Measurements from ENCODE around the gene KRTAP10-1. TPM values are rescaled to one million over a fixed set of nuclear protein-coding genes. Genes with fewer than 3 reads are reported as not detected.

Gene KRTAP10-1
- total RNA-seq, 2 experiments from 2014 or later = 0.13 TPM; not detected in 1

DNA sequence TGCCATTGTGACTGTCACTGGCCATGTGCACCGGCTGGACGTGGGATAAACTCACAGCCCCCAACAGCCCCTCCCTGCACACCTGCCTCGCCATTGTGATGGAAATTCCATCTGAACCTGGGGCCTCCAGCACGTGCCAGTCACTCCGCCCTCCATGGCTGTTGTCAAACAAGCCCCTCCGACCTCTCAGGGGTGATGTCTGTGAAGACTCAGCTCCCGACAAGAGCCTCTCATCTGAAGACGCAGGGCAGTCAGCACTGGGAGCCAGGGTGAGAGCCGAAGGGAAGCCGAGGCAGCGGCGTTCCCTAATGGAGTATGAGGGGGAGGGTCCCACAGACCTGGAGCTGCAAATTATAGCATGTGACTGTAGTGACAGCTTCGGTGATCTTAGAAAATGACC, 12.7 kb upstream of the KRTAP10-1 start:
- no peak for TF ChIP-seq CTCF (conservative IDR thresholded peaks at IDR 0.05; ENCODE audit: low read length)
- TF ChIP-seq EZH2phosphoT487 (IDR thresholded peaks at IDR 0.05; ENCODE audit: borderline replicate concordance, low read depth, low read length) = no peak
- POLR2A ChIA-PET = interaction anchor here (0.5 kb wide), 1 partner anchor 46 kb away, joined by 4 read pairs; no protein-coding TSS in a partner anchor

DNA sequence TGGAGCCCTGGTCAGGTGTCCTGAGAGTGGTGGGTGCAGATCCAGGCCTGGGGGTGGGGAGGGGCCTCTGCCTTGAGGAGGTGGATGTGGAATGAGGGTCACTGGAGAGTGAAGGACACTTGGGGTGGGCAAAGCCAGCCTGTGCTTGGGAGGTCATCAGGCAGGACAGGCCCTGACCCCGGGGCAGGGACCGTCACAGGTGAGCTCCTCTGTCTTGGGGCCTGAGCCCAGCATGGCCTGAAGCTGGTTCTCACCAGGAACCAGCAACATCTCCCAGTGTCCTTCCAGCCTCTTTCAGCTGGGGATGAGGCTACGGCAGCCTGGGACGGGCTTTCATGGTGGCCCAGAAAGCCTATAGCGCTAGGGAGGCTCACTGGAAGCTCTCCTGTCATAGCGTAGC, 12.1 kb upstream of the KRTAP10-1 start:
- ChIA-PET POLR2A (interaction anchor here (0.5 kb wide), 1 partner anchor 47 kb away, joined by 4 read pairs; no protein-coding TSS in a partner anchor), CTCF (ENCODE audit: unreplicated experiment) (no interaction called here)
- H2AFZ ChIP-seq (ENCODE audit: low read length) = no peak overlapping the region
- H3K36me3 ChIP-seq (ENCODE audit: insufficient read depth, low read length) = no peaks in the 10 kb centered on the region
- no peaks in the 10 kb centered on the region for H4K20me1 ChIP-seq (ENCODE audit: insufficient read depth, low read length)
- DNase-seq (ENCODE audit: low spot score) = no peak
- H3K4me1 ChIP-seq (ENCODE audit: insufficient read depth, low read length, poor library complexity, severe bottlenecking) = peaks cover 7% of the 10 kb centered on the region
- TF ChIP-seq EZH2phosphoT487 (IDR thresholded peaks at IDR 0.05; ENCODE audit: borderline replicate concordance, low read depth, low read length) (no peak), CTCF (conservative IDR thresholded peaks at IDR 0.05; ENCODE audit: low read length) (no peak)
- H3K9me3 ChIP-seq (ENCODE audit: low read length) = peaks cover 3% of the 10 kb centered on the region
- no peak overlapping the region for H3K27ac ChIP-seq (ENCODE audit: low read depth, low read length, poor library complexity, severe bottlenecking)
- no peaks in the 10 kb centered on the region for H3K9me2 ChIP-seq (ENCODE audit: insufficient read depth, low read length)
- no peak overlapping the region for H3K4me2 ChIP-seq (ENCODE audit: low read length)
- intact Hi-C loops (cut with micrococcal nuclease; ENCODE audit: unreplicated experiment) = no loop called here
- H3K79me2 ChIP-seq (ENCODE audit: insufficient read depth, low read depth, low read length) = no peaks in the 10 kb centered on the region
- no peak overlapping the region for H3K4me3 ChIP-seq (ENCODE audit: low read depth, low read length, poor library complexity, severe bottlenecking)
- BruUV-seq (replicated peaks) = no TSS peak

More for the DNA sequence above, 12.7 kb upstream of the KRTAP10-1 start:
- intact Hi-C loops (cut with micrococcal nuclease; ENCODE audit: unreplicated experiment) = no loop called here
- Histone ChIP-seq H2AFZ (ENCODE audit: low read length) (no peak overlapping the region), H3K9me3 (ENCODE audit: low read length) (no peaks in the 10 kb centered on the region), H3K36me3 (ENCODE audit: insufficient read depth, low read length) (no peaks in the 10 kb centered on the region), H3K4me3 (ENCODE audit: low read depth, low read length, poor library complexity, severe bottlenecking) (no peak overlapping the region), H3K9me2 (ENCODE audit: insufficient read depth, low read length) (no peaks in the 10 kb centered on the region), H3K4me1 (ENCODE audit: insufficient read depth, low read length, poor library complexity, severe bottlenecking) (peaks cover 2% of the 10 kb centered on the region), H3K27ac (ENCODE audit: low read depth, low read length, poor library complexity, severe bottlenecking) (no peak overlapping the region), H3K79me2 (ENCODE audit: insufficient read depth, low read depth, low read length) (no peaks in the 10 kb centered on the region), H4K20me1 (ENCODE audit: insufficient read depth, low read length) (no peaks in the 10 kb centered on the region), H3K4me2 (ENCODE audit: low read length) (no peak overlapping the region)
- CTCF ChIA-PET (ENCODE audit: unreplicated experiment) = no interaction called here
- BruUV-seq (replicated peaks) = no TSS peak
- DNase-seq (ENCODE audit: low spot score) = no peak

GRCh38 chr21:44551340-44551961, 11.5 kb upstream of the KRTAP10-1 start, which contains the start of gene KRTAP10-2:
TSS of gene KRTAP10-2 (minus strand) at chr21:44551505. CDS start at chr21:44551458, 47 bp downstream.
- Histone ChIP-seq H2AFZ (ENCODE audit: low read length) (no peak within 1 kb of the TSS), H3K4me2 (ENCODE audit: low read length) (no peak within 1 kb of the TSS), H3K4me3 (ENCODE audit: low read depth, low read length, poor library complexity, severe bottlenecking) (no peak within 1 kb of the TSS), H3K27ac (ENCODE audit: low read depth, low read length, poor library complexity, severe bottlenecking) (no peak within 1 kb of the TSS), H3K79me2 (ENCODE audit: insufficient read depth, low read depth, low read length) (no peaks in the 10 kb centered on the region), H3K4me1 (ENCODE audit: insufficient read depth, low read length, poor library complexity, severe bottlenecking) (peaks cover 7% of the 10 kb centered on the region), H3K9me2 (ENCODE audit: insufficient read depth, low read length) (no peaks in the 10 kb centered on the region), H4K20me1 (ENCODE audit: insufficient read depth, low read length) (no peaks in the 10 kb centered on the region), H3K36me3 (ENCODE audit: insufficient read depth, low read length) (no peaks in the 10 kb centered on the region), H3K9me3 (ENCODE audit: low read length) (peaks cover 10% of the 10 kb centered on the region)
- TF ChIP-seq CTCF (conservative IDR thresholded peaks at IDR 0.05; ENCODE audit: low read length) = no peak
- no peak for TF ChIP-seq EZH2phosphoT487 (IDR thresholded peaks at IDR 0.05; ENCODE audit: borderline replicate concordance, low read depth, low read length)
- POLR2A ChIA-PET = no interaction called here
- intact Hi-C loops (cut with micrococcal nuclease; ENCODE audit: unreplicated experiment) = no loop called here
- BruUV-seq (replicated peaks) = no TSS peak
- DNase-seq (ENCODE audit: low spot score) = no peak
- CTCF ChIA-PET (ENCODE audit: unreplicated experiment) = no interaction called here

Measured in OCI-LY7 (cell line).